GM23338 (cell line): ENCODE measurements around the gene DCAF12L2. TPM values are rescaled to one million over a fixed set of nuclear protein-coding genes. Genes with fewer than 3 reads are reported as not detected.

Experiments used
- ATAC-seq: fragments of 200-7000 bp; cut with Tn5 transposase; 3 replicates; pipeline ENCODE4 v1.9.1; 2020
- DNase-seq: peaks from one replicate; pipeline ENCODE4 v3.0.0-alpha.2; 2015; ENCODE audit warnings: low spot score
- H2AFZ ChIP-seq: fragments of 200-600 bp; sonication (generic); 2 replicates; pipeline ENCODE4 v1.8.0; 2016; ENCODE audit warnings: antibody characterized with exemption, mild to moderate bottlenecking, moderate library complexity
- H3F3A ChIP-seq: fragments of 200-600 bp; sonication (generic); replicated peaks from 2 replicates; pipeline ENCODE4 v1.8.0; 2017; ENCODE audit warnings: antibody characterized with exemption, mixed run types, low read depth
- H3K27ac ChIP-seq: fragments of 200-600 bp; sonication (generic); 2 replicates; pipeline ENCODE4 v1.6.1; 2016; ENCODE audit warnings: low read depth
- H3K27me3 ChIP-seq: fragments of 200-600 bp; sonication (generic); 2 replicates; pipeline ENCODE4 v1.8.0; 2016; ENCODE audit warnings: mild to moderate bottlenecking, mixed run types, moderate library complexity; ENCODE audit not compliant: insufficient read depth
- H3K36me3 ChIP-seq: fragments of 200-600 bp; sonication (generic); 2 replicates; pipeline ENCODE4 v1.8.0; 2016; ENCODE audit warnings: mild to moderate bottlenecking; ENCODE audit not compliant: insufficient read depth
- H3K4me1 ChIP-seq: fragments of 200-600 bp; sonication (generic); 2 replicates; pipeline ENCODE4 v1.8.0; 2016; ENCODE audit warnings: mild to moderate bottlenecking, moderate library complexity; ENCODE audit not compliant: insufficient read depth
- H3K4me2 ChIP-seq: fragments of 200-600 bp; sonication (generic); 2 replicates; pipeline ENCODE4 v1.7.1; 2017; ENCODE audit warnings: mixed run types
- H3K4me3 ChIP-seq: fragments of 200-600 bp; sonication (generic); 2 replicates; pipeline ENCODE4 v1.6.1; 2016; ENCODE audit warnings: mixed run types
- H3K79me2 ChIP-seq: fragments of 200-600 bp; sonication (generic); replicated peaks from 2 replicates; pipeline ENCODE4 v1.8.0; 2017; ENCODE audit warnings: mild to moderate bottlenecking; ENCODE audit not compliant: insufficient read depth
- H3K9me2 ChIP-seq: fragments of 200-600 bp; sonication (generic); 2 replicates; pipeline ENCODE4 v1.8.0; 2017; ENCODE audit not compliant: insufficient read depth
- H4K20me1 ChIP-seq: fragments of 200-600 bp; sonication (generic); replicated peaks from 2 replicates; pipeline ENCODE4 v1.8.0; 2017; ENCODE audit warnings: mild to moderate bottlenecking; ENCODE audit not compliant: insufficient read depth
- H3K27ac Mint-ChIP-seq: 2 replicates; pipeline ENCODE4 v1.8.0; 2020; ENCODE audit warnings: inconsistent platforms, mild to moderate bottlenecking, moderate library complexity, mixed read lengths
- H3K27me3 Mint-ChIP-seq: 3 replicates; pipeline ENCODE4 v1.8.0; 2022; ENCODE audit warnings: low read depth, mild to moderate bottlenecking, moderate library complexity, mixed read lengths, inconsistent platforms; ENCODE audit not compliant: insufficient read depth, poor library complexity
- H3K36me3 Mint-ChIP-seq: 3 replicates; pipeline ENCODE4 v1.8.0; 2021; ENCODE audit warnings: low read depth, mild to moderate bottlenecking, inconsistent platforms, moderate library complexity, mixed read lengths
- H3K4me1 Mint-ChIP-seq: 3 replicates; pipeline ENCODE4 v1.8.0; 2020; ENCODE audit warnings: mild to moderate bottlenecking, inconsistent platforms, mixed read lengths
- H3K4me3 Mint-ChIP-seq: 3 replicates; pipeline ENCODE4 v1.8.0; 2021; ENCODE audit warnings: moderate library complexity, mild to moderate bottlenecking, inconsistent platforms, mixed read lengths
- H3K9me3 Mint-ChIP-seq: 3 replicates; pipeline ENCODE4 v1.8.0; 2020; ENCODE audit warnings: moderate library complexity, mild to moderate bottlenecking, inconsistent platforms, mixed read lengths
- CREB1 ChIP-seq: fragments of 250-450 bp; sonication (Bioruptor Pico); IDR thresholded peaks from 2 replicates; pipeline ENCODE4 v1.5.0; 2020; ENCODE audit warnings: low read depth, mild to moderate bottlenecking, moderate library complexity
- CTCF ChIP-seq, 2 experiments: fragments of 200-600 bp in 1 of 2; sonication (generic) in 1 of 2; conservative IDR thresholded peaks; 2 replicates each; pipeline versions ENCODE4 v1.5.1 to v1.6.1; 2016 to 2017; ENCODE audit warnings: antibody characterized with exemption in 2 of 2, low read depth in 2 of 2, mild to moderate bottlenecking in 2 of 2, moderate library complexity in 1 of 2
- ETS1 ChIP-seq: IDR thresholded peaks from 2 replicates; pipeline ENCODE4 v1.6.1; 2016; ENCODE audit warnings: antibody characterized with exemption
- EZH2 ChIP-seq: fragments of 200-600 bp; sonication (generic); IDR thresholded peaks from one replicate; pipeline ENCODE4 v1.8.0; 2017; ENCODE audit warnings: antibody characterized with exemption, mild to moderate bottlenecking, low read depth; ENCODE audit not compliant: unreplicated experiment
- EZH2phosphoT487 ChIP-seq: fragments of 200-600 bp; sonication (generic); IDR thresholded peaks from one replicate; pipeline ENCODE4 v1.8.1; 2018; ENCODE audit warnings: antibody characterized with exemption; ENCODE audit not compliant: unreplicated experiment
- POLR2AphosphoS5 ChIP-seq: IDR thresholded peaks from 2 replicates; pipeline ENCODE4 v1.6.1; 2016; ENCODE audit warnings: antibody characterized with exemption, low read depth
- STAT1 ChIP-seq: IDR thresholded peaks from one replicate; pipeline ENCODE4 v1.6.1; 2016; ENCODE audit warnings: antibody characterized with exemption; ENCODE audit not compliant: unreplicated experiment
- ZNF114 ChIP-seq: fragments of 250-450 bp; sonication (Bioruptor Pico); IDR thresholded peaks from 2 replicates; pipeline ENCODE4 v1.5.0; 2020; ENCODE audit warnings: mild to moderate bottlenecking, moderate library complexity
- polyA plus RNA-seq: library from polyadenylated mRNA; unstranded; fragments of >200 nt; fragmentation: Nextera tagmentation; extraction: Ambion mirVana; gene quantifications from 2 replicates; pipeline ENCODE4 v1.2.1, GENCODE V29; 2016
- total RNA-seq: library from RNA; depleted of rRNA; stranded (reverse); fragments of >200 nt; shearing (Covaris generic); gene quantifications from 2 replicates; pipeline ENCODE4 v1.2.3, GENCODE V29; 2014

Gene DCAF12L2
- total and polyA plus RNA-seq, 2 experiments from 2014 or later = 0.45 to 1.3 TPM

- TF ChIP-seq EZH2phosphoT487 = no peak
- TF ChIP-seq POLR2AphosphoS5 = no peak
- no peak for TF ChIP-seq STAT1
- no peak for TF ChIP-seq EZH2
- TF ChIP-seq ZNF114 (CRISPR knock-in tag) = no peak
- TF ChIP-seq ETS1 = no peak
- TF ChIP-seq CREB1 = no peak
- Histone ChIP-seq H3K27ac (no peak overlapping the region), H3K79me2 (no peaks in the 10 kb centered on the region), H3K4me2 (no peak overlapping the region), H3K4me3 (no peak overlapping the region), H2AFZ (no peak overlapping the region), H3F3A (no peaks in the 10 kb centered on the region), H3K27me3 (peaks cover 11% of the 10 kb centered on the region; the same call in 1 of the 2 replicates), H3K4me1 (no peaks in the 10 kb centered on the region), H3K9me2 (no peaks in the 10 kb centered on the region), H4K20me1 (no peaks in the 10 kb centered on the region), H3K36me3 (no peaks in the 10 kb centered on the region)
- H3K4me1 Mint-ChIP-seq = no peaks in the 10 kb centered on the region
- H3K27me3 Mint-ChIP-seq = peaks cover 15% of the 10 kb centered on the region
- H3K27ac Mint-ChIP-seq = no peak overlapping the region
- DNase-seq (no peak), ATAC-seq (no peak)
- no peaks in the 10 kb centered on the region for H3K36me3 Mint-ChIP-seq
- 0 out of 3 replicates have a peak overlapping the region, but pooled peaks have one; percentile 62 for H3K4me3 Mint-ChIP-seq
- no peaks in the 10 kb centered on the region for H3K9me3 Mint-ChIP-seq
Measured at GRCh38 chrX:126164689-126165400, 1.2 kb downstream of the DCAF12L2 start.

GRCh38 chrX:126164226-126164625, 1.9 kb downstream of the DCAF12L2 start:
- no peak overlapping the region for H3K4me3 ChIP-seq
- no peak for DNase-seq
- H3K9me3 Mint-ChIP-seq = no peaks in the 10 kb centered on the region
- H3K4me1 ChIP-seq = no peaks in the 10 kb centered on the region
- H3K27ac Mint-ChIP-seq = no peak overlapping the region
- H3K27me3 ChIP-seq = peaks cover 11% of the 10 kb centered on the region; the same call in 1 of the 2 replicates
- no peak overlapping the region for H3K4me3 Mint-ChIP-seq
- no peak for ATAC-seq
- no peak for TF ChIP-seq ZNF114 (CRISPR knock-in tag)
- no peak for TF ChIP-seq EZH2phosphoT487
- no peaks in the 10 kb centered on the region for H3K36me3 Mint-ChIP-seq
- no peaks in the 10 kb centered on the region for H3K4me1 Mint-ChIP-seq
- H3K27ac ChIP-seq = no peak overlapping the region
- no peaks in the 10 kb centered on the region for H4K20me1 ChIP-seq
- H3K36me3 ChIP-seq = no peaks in the 10 kb centered on the region
- H3K4me2 ChIP-seq = no peak overlapping the region
- H2AFZ ChIP-seq = no peak overlapping the region
- no peaks in the 10 kb centered on the region for H3K9me2 ChIP-seq
- peaks cover 15% of the 10 kb centered on the region for H3K27me3 Mint-ChIP-seq
- no peaks in the 10 kb centered on the region for H3F3A ChIP-seq
- H3K79me2 ChIP-seq = no peaks in the 10 kb centered on the region

GRCh38 chrX:126141014-126141413, 25.1 kb downstream of the DCAF12L2 start:
- Histone ChIP-seq H3K79me2 (no peaks in the 10 kb centered on the region), H2AFZ (no peak overlapping the region), H3K4me1 (no peaks in the 10 kb centered on the region), H3K36me3 (no peaks in the 10 kb centered on the region), H3K4me2 (no peak overlapping the region), H3K27ac (no peak overlapping the region), H3K9me2 (no peaks in the 10 kb centered on the region), H3K27me3 (no peaks in the 10 kb centered on the region), H3F3A (no peaks in the 10 kb centered on the region), H4K20me1 (no peaks in the 10 kb centered on the region), H3K4me3 (no peak overlapping the region)
- Mint-ChIP-seq H3K27ac (no peak overlapping the region), H3K4me1 (no peaks in the 10 kb centered on the region), H3K27me3 (peaks cover 2% of the 10 kb centered on the region), H3K4me3 (no peak overlapping the region), H3K36me3 (no peaks in the 10 kb centered on the region), H3K9me3 (peaks cover 2% of the 10 kb centered on the region; the same call in 2 of the 3 replicates)
- ATAC-seq = no peak
- peak; percentile 1 for DNase-seq
- TF ChIP-seq ZNF114 (CRISPR knock-in tag) = no peak
- peak in 1 of 2 experiments; percentile 46; a peak in 3 of 4 replicates for TF ChIP-seq CTCF (conservative IDR thresholded peaks at IDR 0.05; ENCODE audit: low read depth in 2 of 2)
